H1 (cell line): ENCODE measurements around the gene AHI1.

Source experiments
- E2F6 ChIP-seq: IDR thresholded peaks from 2 replicates; pipeline ENCODE4 v1.6.1; 2012; ENCODE audit warnings: inconsistent platforms
- EZH2 ChIP-seq: fragments of 200-600 bp; sonication (generic); IDR thresholded peaks from 2 replicates; pipeline ENCODE4 v1.7.1; 2012; ENCODE audit warnings: low read depth, mild to moderate bottlenecking, moderate library complexity, low read length, inconsistent platforms; ENCODE audit not compliant: severe bottlenecking
- POLR2A ChIP-seq, 2 experiments: IDR thresholded peaks; 1 replicate in 1 of 2; 2 replicates in 1 of 2; pipeline ENCODE4 v1.6.1; 2011; ENCODE audit warnings: low read depth in 2 of 2, low read length in 2 of 2, mild to moderate bottlenecking in 2 of 2; ENCODE audit errors: control extremely low read depth in 1 of 2
- SP1 ChIP-seq: IDR thresholded peaks from 2 replicates; pipeline ENCODE4 v1.6.1; 2011; ENCODE audit warnings: low read depth, low read length
- SUZ12 ChIP-seq: fragments of 200-600 bp; sonication (generic); IDR thresholded peaks from 2 replicates; pipeline ENCODE4 v1.6.1; 2012; ENCODE audit warnings: mild to moderate bottlenecking, inconsistent platforms, low read length, moderate library complexity, mixed read lengths
- TAF7 ChIP-seq: optimal IDR thresholded peaks from 2 replicates; pipeline ENCODE3; 2011; ENCODE audit warnings: low read depth, mild to moderate bottlenecking, inconsistent platforms, low read length, moderate library complexity, borderline replicate concordance
- TF ChIP-seq, protein P1 (sequence below), 3 experiments: IDR thresholded peaks; 1 replicate in 2 of 3; 2 replicates in 1 of 3; pipeline versions ENCODE4 v1.5.1 to v1.6.1; 2011; ENCODE audit warnings: low read length in 3 of 3, mild to moderate bottlenecking in 3 of 3, inconsistent platforms in 2 of 3, low read depth in 1 of 3, moderate library complexity in 1 of 3; ENCODE audit not compliant: insufficient read depth in 1 of 3; ENCODE audit errors: control extremely low read depth in 1 of 3

DNA sequence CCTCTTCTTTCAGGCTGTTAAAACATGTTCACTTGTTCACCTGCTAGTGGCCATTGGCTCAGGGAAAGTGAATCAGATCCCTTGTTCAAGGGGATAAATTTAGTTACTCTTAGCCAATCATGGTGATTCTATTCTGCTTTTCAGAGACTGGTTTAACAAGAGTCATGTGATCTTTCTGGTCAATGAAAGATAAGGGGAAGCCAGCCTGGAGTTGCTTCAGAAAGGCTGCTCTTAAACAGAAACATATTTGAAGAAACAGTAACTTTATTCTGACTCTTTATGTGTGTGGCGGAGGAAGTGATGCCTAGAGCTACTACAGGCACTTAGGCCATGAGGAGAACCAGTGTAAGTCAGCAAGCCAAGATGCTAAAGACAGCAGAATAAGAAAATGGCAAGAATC is 28.1 kb upstream of the AHI1 start:
- TF ChIP-seq SUZ12: no peak
- TF ChIP-seq, protein P1, sequence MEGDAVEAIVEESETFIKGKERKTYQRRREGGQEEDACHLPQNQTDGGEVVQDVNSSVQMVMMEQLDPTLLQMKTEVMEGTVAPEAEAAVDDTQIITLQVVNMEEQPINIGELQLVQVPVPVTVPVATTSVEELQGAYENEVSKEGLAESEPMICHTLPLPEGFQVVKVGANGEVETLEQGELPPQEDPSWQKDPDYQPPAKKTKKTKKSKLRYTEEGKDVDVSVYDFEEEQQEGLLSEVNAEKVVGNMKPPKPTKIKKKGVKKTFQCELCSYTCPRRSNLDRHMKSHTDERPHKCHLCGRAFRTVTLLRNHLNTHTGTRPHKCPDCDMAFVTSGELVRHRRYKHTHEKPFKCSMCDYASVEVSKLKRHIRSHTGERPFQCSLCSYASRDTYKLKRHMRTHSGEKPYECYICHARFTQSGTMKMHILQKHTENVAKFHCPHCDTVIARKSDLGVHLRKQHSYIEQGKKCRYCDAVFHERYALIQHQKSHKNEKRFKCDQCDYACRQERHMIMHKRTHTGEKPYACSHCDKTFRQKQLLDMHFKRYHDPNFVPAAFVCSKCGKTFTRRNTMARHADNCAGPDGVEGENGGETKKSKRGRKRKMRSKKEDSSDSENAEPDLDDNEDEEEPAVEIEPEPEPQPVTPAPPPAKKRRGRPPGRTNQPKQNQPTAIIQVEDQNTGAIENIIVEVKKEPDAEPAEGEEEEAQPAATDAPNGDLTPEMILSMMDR (IDR thresholded peaks at IDR 0.05; ENCODE audit: control extremely low read depth in 1 of 3, insufficient read depth in 1 of 3, low read depth in 1 of 3, low read length in 3 of 3): no peak
- TF ChIP-seq TAF7: no peak
- no peak for TF ChIP-seq POLR2A (IDR thresholded peaks at IDR 0.05; ENCODE audit: control extremely low read depth in 1 of 2, low read depth in 2 of 2, low read length in 2 of 2)
- TF ChIP-seq SP1: no peak
- TF ChIP-seq EZH2: no peak
- no peak for TF ChIP-seq E2F6
